H1 (cell line): ENCODE results near the gene UPK3B. TPM values are rescaled to one million over a fixed set of nuclear protein-coding genes. Genes with fewer than 3 reads are reported as not detected.

Experiments
- ASH2L ChIP-seq: fragments of 200-600, 300-600 bp; sonication (generic); IDR thresholded peaks from one replicate; pipeline ENCODE4 v1.7.1; 2017; ENCODE audit warnings: low read length
- CHD7 ChIP-seq: fragments of 300-600 bp; sonication (generic); IDR thresholded peaks from 2 replicates; pipeline ENCODE4 v1.7.1; 2012; ENCODE audit warnings: low read length, moderate library complexity, mild to moderate bottlenecking, inconsistent platforms; ENCODE audit not compliant: insufficient replicate concordance
- MAX ChIP-seq: IDR thresholded peaks from 2 replicates; pipeline ENCODE4 v1.6.1; 2012; ENCODE audit warnings: inconsistent platforms
- SIRT6 ChIP-seq: IDR thresholded peaks from one replicate; pipeline ENCODE4 v1.7.1; 2012; ENCODE audit warnings: low read length, inconsistent platforms
- polyA plus RNA-seq, 7 experiments: library from polyadenylated mRNA; depleted of rRNA in 3 of 7; stranded (reverse) in 5 of 7; unstranded in 2 of 7; fragments of >200 nt in 5 of 7; fragments of 200-250 nt in 2 of 7; gene quantifications; 1 replicate in 5 of 7; 2 replicates in 1 of 7; 4 replicates in 1 of 7; pipeline versions ENCODE4 v1.2.1 to v1.2.3, GENCODE V29; 2011 to 2013; ENCODE audit warnings: missing spikeins in 2 of 7, mixed read lengths in 2 of 7
- total RNA-seq: library from RNA; stranded (reverse); fragmentation: NEBNext Ultra II Directional; extraction: Animal tissue kit (Norgen Biotek cat#: 25700); gene quantifications from 2 replicates; pipeline ENCODE4 v1.2.1, GENCODE V29; 2021

Gene UPK3B
- total and polyA plus RNA-seq, 2 of the 8 experiments (the other 6 are each of a cell fraction or from before 2014, with no cell fraction given): 5.9 to 20.6 TPM

GRCh38 chr7:76505168-76506080 is 4.9 kb upstream of the UPK3B start (continued):
- TF ChIP-seq CHD7 (no peak), SIRT6 (no peak), ASH2L (no peak), MAX (no peak)
